Central memory CD8-positive, alpha-beta T cell (primary cell): Measurements from ENCODE around the gene SLC35E1.
A peak's percentile ranks its signal among the peaks of the same experiment; 100 is the strongest.

Experiments
- ATAC-seq: fragments of 150-1000 bp; cut with Tn5 transposase; replicated peaks from 2 replicates; pipeline ENCODE4 v1.10.0; 2022; ENCODE audit warnings: mild to moderate bottlenecking, moderate FRiP score, moderate number of reproducible peaks; ENCODE audit not compliant: poor library complexity, severe bottlenecking; ENCODE audit errors: extremely low read depth
- DNase-seq, 2 donors: peaks; one replicate each; pipeline ENCODE4 v3.0.0; 2021; ENCODE audit warnings: low spot score in 2 of 2
- H3K27ac Mint-ChIP-seq: one replicate; pipeline ENCODE4 v1.8.0; 2022; ENCODE audit warnings: low read depth, mild to moderate bottlenecking, moderate library complexity, mixed read lengths
- H3K27me3 Mint-ChIP-seq: one replicate; pipeline ENCODE4 v1.8.0; 2022; ENCODE audit warnings: mixed read lengths
- H3K36me3 Mint-ChIP-seq: one replicate; pipeline ENCODE4 v1.8.0; 2022; ENCODE audit warnings: mild to moderate bottlenecking, moderate library complexity, mixed read lengths; ENCODE audit not compliant: insufficient read depth
- H3K4me1 Mint-ChIP-seq: one replicate; pipeline ENCODE4 v1.8.0; 2022; ENCODE audit warnings: mixed read lengths
- H3K4me3 Mint-ChIP-seq: one replicate; pipeline ENCODE4 v1.8.0; 2022; ENCODE audit warnings: mild to moderate bottlenecking, moderate library complexity, mixed read lengths
- H3K9me3 Mint-ChIP-seq: one replicate; pipeline ENCODE4 v1.8.0; 2022; ENCODE audit warnings: mixed read lengths

Gene SLC35E1

DNA sequence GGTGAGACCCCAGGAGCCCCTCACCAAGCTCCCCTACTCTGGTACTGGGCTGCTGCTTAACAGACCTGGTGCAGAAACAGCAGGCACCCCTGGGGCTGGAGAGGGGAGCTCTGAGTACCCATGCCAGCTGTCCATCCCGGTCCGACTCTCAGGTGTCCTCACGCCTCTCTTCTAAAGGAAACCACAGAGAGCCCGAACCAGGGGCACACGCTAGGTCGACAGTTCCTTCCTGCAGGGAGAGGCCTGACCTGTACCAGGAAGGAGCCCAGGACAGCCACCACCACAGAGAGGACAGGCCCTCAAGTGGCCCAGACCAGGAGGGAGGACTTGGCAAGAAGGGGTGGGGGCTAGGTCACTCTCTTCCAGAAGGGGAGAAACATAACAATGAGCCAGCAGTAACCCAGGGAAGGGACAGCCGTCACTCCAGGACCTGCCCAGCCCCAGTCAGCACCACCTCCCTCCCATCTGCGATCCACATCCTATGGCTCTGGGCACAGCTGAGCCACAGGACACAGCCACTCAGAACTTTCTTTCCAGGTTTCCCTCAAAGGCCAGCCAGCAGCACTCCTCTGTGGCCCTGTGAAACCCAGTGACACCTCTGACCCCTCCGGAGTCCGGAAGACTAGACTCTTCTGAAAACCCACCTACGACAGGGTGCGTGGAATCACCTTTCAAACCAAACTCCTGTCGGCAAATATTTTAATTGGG is 13.0 kb upstream of the SLC35E1 start:
- DNase-seq (no peak), ATAC-seq (no peak)
- Mint-ChIP-seq H3K4me1 (peaks cover 74% of the 10 kb centered on the region), H3K27ac (peak overlapping the region; percentile 94), H3K27me3 (no peaks in the 10 kb centered on the region), H3K4me3 (peak overlapping the region; percentile 72), H3K9me3 (no peaks in the 10 kb centered on the region), H3K36me3 (peaks cover 40% of the 10 kb centered on the region)

DNA sequence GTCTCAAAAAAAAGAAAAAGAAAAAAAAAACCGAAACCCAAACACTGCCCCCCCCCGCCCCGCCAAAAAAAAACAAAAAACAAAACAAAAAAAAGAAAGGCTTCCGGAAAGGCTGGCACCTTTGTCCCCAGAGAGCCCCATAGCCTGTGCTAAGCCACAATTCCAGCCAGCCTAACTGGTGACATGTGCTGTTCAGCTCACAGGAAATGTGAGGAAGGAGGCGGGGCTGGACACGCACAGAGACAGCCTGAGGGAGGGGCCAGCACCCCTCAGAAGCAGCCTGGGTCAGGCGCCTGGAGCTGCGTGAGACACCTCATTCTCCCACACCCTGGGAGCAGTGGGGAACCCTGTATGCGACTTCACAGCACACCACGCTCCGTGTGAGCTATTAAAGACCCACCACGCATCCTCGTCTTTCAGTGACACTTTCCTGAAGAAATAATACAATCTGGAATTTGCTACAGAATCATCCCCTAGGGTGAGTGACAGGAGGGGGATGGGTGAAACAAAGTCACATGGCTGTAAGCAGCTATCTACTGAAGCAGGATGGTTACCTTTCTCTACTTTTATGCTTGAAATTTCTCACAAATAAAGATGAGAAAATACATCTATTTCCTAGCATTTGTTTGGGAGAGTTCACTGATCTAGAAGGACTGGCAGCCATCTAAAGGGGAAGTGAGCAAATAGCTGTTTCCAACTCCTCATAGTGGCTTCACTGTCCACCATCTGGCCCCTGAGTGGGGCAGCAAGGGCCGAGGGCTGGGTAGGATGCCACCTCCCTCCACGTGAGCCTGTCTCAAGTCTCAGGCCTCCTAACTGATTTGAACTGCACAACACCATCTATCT is 12.3 kb upstream of the SLC35E1 start:
- H3K9me3 Mint-ChIP-seq = no peaks in the 10 kb centered on the region

GRCh38 chr19:16582486-16583261 is 10.5 kb upstream of the SLC35E1 start:
- Mint-ChIP-seq H3K36me3 (peaks cover 46% of the 10 kb centered on the region), H3K4me1 (peaks cover 64% of the 10 kb centered on the region), H3K27me3 (no peaks in the 10 kb centered on the region), H3K9me3 (no peaks in the 10 kb centered on the region), H3K27ac (peak overlapping the region; percentile 94), H3K4me3 (peak overlapping the region; percentile 72)
- ATAC-seq = no peak
- DNase-seq = no peak

More for the DNA sequence above, 12.3 kb upstream of the SLC35E1 start:
- H3K36me3 Mint-ChIP-seq = peaks cover 44% of the 10 kb centered on the region
- ATAC-seq (peak; percentile 81), DNase-seq (peak; percentile 84 to 95)
- H3K27ac Mint-ChIP-seq = peak overlapping the region; percentile 94
- no peaks in the 10 kb centered on the region for H3K27me3 Mint-ChIP-seq
- H3K4me1 Mint-ChIP-seq = peaks cover 72% of the 10 kb centered on the region
- H3K4me3 Mint-ChIP-seq = peak overlapping the region; percentile 72

- no peak for ATAC-seq
Measured at GRCh38 chr19:16581971-16582343, 9.7 kb upstream of the SLC35E1 start.

GRCh38 chr19:16581145-16581970 is 9.1 kb upstream of the SLC35E1 start:
- H3K4me1 Mint-ChIP-seq = peaks cover 52% of the 10 kb centered on the region
- H3K4me3 Mint-ChIP-seq = no peak overlapping the region
- H3K9me3 Mint-ChIP-seq = no peaks in the 10 kb centered on the region
- DNase-seq = no peak
- ATAC-seq = no peak
- H3K36me3 Mint-ChIP-seq = peaks cover 48% of the 10 kb centered on the region
- peak overlapping the region; percentile 79 for H3K27ac Mint-ChIP-seq
- no peaks in the 10 kb centered on the region for H3K27me3 Mint-ChIP-seq

More at GRCh38 chr19:16581971-16582343, 9.7 kb upstream of the SLC35E1 start:
- H3K9me3 Mint-ChIP-seq = no peaks in the 10 kb centered on the region
- H3K27me3 Mint-ChIP-seq = no peaks in the 10 kb centered on the region
- peak overlapping the region; percentile 79 for H3K27ac Mint-ChIP-seq
- peaks cover 56% of the 10 kb centered on the region for H3K4me1 Mint-ChIP-seq
- no peak overlapping the region for H3K4me3 Mint-ChIP-seq
- peaks cover 46% of the 10 kb centered on the region for H3K36me3 Mint-ChIP-seq
- DNase-seq = no peak

DNA sequence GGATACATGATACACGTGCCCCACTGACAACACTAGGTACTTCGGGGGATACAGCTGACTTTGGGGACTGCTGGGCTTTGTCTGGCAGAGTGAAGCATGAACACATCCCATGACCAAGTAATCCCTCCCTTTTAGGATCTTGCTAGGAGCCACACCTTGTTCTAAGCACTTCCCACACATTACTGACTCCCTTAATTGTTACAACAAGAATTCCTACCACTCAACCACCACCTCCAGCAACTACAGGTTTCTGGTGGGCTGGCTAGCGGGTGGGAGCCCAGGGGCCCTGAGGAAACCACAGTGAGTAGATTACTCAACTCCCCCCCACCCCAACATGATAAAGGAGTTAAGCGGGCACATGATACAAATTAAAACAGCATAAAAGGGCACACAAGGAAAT is 7.2 kb upstream of the SLC35E1 start:
- H3K36me3 Mint-ChIP-seq = peaks cover 42% of the 10 kb centered on the region
- DNase-seq = no peak
- peak overlapping the region; percentile 58 for H3K27ac Mint-ChIP-seq
- peaks cover 43% of the 10 kb centered on the region for H3K4me1 Mint-ChIP-seq
- H3K4me3 Mint-ChIP-seq = no peak overlapping the region
- no peaks in the 10 kb centered on the region for H3K27me3 Mint-ChIP-seq
- no peaks in the 10 kb centered on the region for H3K9me3 Mint-ChIP-seq
- no peak for ATAC-seq

DNA sequence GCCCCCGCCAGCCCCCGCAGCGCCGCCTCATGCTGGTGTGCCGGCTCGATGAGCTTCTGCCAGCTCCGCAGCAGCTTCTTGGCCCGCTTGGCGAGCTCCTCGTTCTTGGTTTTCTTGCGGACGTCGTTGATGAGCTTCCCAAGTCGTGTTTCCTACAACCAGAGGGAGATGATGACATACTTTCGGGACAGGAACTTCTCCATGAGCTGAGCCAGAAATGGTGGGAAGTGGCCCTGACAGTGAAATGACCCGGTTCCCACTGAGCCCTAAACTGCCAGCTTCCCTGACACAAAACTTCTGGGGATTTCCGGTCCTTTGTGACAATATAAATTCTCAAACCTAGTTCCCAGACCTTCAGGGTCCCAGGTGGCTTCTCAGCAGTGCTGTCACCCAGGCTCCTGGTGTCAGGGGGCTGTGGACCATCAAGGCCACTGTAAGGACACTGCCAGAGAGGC is 5.3 kb upstream of the SLC35E1 start:
- no peak for ATAC-seq
- no peak for DNase-seq
- Mint-ChIP-seq H3K27me3 (no peaks in the 10 kb centered on the region), H3K36me3 (peaks cover 38% of the 10 kb centered on the region), H3K9me3 (no peaks in the 10 kb centered on the region), H3K4me3 (no peak overlapping the region), H3K4me1 (peaks cover 53% of the 10 kb centered on the region), H3K27ac (peak overlapping the region; percentile 22)

DNA sequence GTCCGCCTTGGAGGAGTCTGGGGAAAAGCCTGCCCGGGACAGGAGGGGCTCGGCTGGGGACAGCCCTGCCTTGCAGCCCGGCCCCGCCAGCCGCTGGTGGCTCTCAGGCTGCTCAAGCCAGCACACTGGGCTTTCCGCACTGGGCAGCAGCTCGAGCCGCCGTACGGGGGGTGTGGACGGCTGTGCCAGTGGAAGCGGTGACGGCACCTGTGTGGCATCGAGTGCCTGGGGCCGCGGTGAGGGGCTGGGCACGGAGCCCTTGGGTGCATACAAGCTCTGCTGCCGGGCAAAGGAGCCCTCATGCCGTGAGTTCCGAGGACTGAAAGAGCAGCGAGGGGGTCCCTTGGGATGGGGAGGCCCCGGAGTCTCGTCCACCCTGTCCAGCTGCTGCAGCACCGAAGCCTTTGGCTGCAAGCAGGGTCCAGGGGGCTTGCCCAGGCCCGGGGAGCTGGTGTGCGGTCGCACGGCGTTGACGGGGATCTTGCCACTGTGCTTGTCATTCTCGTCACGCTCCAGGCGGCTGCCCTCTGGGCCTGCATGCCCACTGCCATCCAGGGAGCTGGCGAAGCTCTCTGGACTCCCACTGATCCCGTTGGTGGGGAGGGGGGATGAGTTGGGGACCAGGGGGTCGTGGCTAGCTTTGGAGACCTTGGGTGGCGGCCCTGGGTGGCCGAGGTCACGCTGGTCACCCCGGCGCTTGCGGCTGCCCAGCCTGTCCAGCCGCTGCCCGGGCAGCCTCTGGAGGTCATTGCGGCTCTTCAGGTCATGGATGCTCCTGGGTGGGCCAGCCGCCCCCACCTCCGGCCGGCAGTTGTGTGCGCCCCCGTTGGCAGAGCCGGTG is 4.7 kb upstream of the SLC35E1 start:
- Mint-ChIP-seq H3K4me3 (no peak overlapping the region), H3K4me1 (peaks cover 52% of the 10 kb centered on the region), H3K27me3 (no peaks in the 10 kb centered on the region), H3K9me3 (no peaks in the 10 kb centered on the region), H3K27ac (no peak overlapping the region), H3K36me3 (peaks cover 39% of the 10 kb centered on the region)
- no peak for ATAC-seq
- DNase-seq = no peak

GRCh38 chr19:16575861-16576689 is 3.9 kb upstream of the SLC35E1 start:
- ATAC-seq (no peak), DNase-seq (no peak)
- Mint-ChIP-seq H3K9me3 (no peaks in the 10 kb centered on the region), H3K36me3 (peaks cover 37% of the 10 kb centered on the region), H3K4me3 (no peak overlapping the region), H3K4me1 (peaks cover 52% of the 10 kb centered on the region), H3K27ac (no peak overlapping the region), H3K27me3 (no peaks in the 10 kb centered on the region)

DNA sequence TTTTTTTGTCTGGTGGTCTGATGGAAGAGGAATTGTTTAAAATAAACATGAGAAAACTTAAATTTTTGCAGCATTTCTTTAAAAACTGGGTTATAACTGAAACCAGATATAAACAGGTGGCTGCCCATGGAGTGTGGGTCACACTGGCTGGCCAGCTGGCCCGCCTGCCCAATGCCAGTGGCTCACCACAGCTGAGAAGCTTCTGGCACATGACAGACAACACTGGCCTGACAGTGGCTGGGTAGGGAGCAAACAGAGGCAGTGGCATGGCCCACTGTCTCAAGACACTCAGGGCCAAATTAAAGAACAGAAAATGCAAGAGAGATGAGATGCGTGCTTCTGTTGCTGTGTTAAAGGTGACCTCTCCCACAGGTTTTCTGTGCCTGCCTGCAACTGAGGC is 3.1 kb upstream of the SLC35E1 start:
- Mint-ChIP-seq H3K27ac (no peak overlapping the region), H3K36me3 (peaks cover 44% of the 10 kb centered on the region), H3K27me3 (no peaks in the 10 kb centered on the region), H3K4me3 (no peak overlapping the region), H3K4me1 (peaks cover 49% of the 10 kb centered on the region), H3K9me3 (no peaks in the 10 kb centered on the region)
- DNase-seq = no peak
- no peak for ATAC-seq

GRCh38 chr19:16573925-16574324 is 1.7 kb upstream of the SLC35E1 start:
- ATAC-seq (no peak), DNase-seq (no peak)
- Mint-ChIP-seq H3K36me3 (peaks cover 50% of the 10 kb centered on the region), H3K4me1 (peaks cover 42% of the 10 kb centered on the region), H3K9me3 (no peaks in the 10 kb centered on the region), H3K4me3 (peak overlapping the region; percentile 92), H3K27me3 (no peaks in the 10 kb centered on the region), H3K27ac (peak overlapping the region; percentile 53)
